ENCODE results near the gene PDE7B. TPM values are rescaled to one million over a fixed set of nuclear protein-coding genes. Genes with fewer than 3 reads are reported as not detected.

PDE7B gene
- total and polyA plus RNA-seq, 2 donors (not counting 1 experiment from before 2014, with no cell fraction given) = 7.9 to 21.5 TPM

DNA sequence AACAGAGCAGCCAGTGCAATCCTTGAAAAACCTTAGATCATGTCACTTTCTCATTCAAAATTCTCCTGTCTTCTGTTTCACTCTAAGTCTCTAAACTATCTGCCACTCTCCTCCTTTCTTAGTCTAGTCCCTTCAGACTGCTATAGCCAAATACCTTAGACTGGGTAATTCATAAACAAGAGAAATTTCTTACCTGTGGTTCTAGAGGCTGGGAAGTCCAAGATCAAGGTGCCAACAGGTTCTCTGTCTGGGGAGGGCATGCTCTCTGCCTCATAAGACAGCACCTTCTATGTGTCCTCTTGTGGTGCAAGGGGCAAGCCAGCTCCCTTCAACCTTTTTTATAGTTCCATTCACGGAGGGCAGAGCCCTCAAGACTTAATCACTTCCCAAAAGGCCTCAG lies 242.3 kb downstream of the PDE7B start:
- H2AFZ ChIP-seq (ENCODE audit: low read length) = no peak overlapping the region
- H4K20me1 ChIP-seq (ENCODE audit: control insufficient read depth, extremely low read depth, insufficient read depth, low read length) = no peaks in the 10 kb centered on the region
- H3K27me3 ChIP-seq (ENCODE audit: control insufficient read depth, insufficient read depth, low read length) = no peaks in the 10 kb centered on the region
- no peaks in the 10 kb centered on the region for H3K36me3 ChIP-seq (ENCODE audit: control insufficient read depth, insufficient read depth, low read length)
- H3K9me3 ChIP-seq (ENCODE audit: control insufficient read depth, insufficient read depth, low read depth, low read length) = no peaks in the 10 kb centered on the region
- TF ChIP-seq EZH2 (IDR thresholded peaks at IDR 0.05; ENCODE audit: low read length, missing control alignments) = no peak
- TF ChIP-seq, protein P1, sequence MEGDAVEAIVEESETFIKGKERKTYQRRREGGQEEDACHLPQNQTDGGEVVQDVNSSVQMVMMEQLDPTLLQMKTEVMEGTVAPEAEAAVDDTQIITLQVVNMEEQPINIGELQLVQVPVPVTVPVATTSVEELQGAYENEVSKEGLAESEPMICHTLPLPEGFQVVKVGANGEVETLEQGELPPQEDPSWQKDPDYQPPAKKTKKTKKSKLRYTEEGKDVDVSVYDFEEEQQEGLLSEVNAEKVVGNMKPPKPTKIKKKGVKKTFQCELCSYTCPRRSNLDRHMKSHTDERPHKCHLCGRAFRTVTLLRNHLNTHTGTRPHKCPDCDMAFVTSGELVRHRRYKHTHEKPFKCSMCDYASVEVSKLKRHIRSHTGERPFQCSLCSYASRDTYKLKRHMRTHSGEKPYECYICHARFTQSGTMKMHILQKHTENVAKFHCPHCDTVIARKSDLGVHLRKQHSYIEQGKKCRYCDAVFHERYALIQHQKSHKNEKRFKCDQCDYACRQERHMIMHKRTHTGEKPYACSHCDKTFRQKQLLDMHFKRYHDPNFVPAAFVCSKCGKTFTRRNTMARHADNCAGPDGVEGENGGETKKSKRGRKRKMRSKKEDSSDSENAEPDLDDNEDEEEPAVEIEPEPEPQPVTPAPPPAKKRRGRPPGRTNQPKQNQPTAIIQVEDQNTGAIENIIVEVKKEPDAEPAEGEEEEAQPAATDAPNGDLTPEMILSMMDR (conservative IDR thresholded peaks at IDR 0.05 in 1 of 2, IDR thresholded peaks at IDR 0.05 in 1 of 2; ENCODE audit: low read depth in 1 of 2, low read length in 2 of 2) = no peak
- H3K4me1 ChIP-seq (ENCODE audit: control insufficient read depth, extremely low read depth, insufficient read depth, low read length) = no peaks in the 10 kb centered on the region
- H3K4me3 ChIP-seq (replicated peaks in 1 of 4; ENCODE audit: control extremely low read depth in 1 of 4, insufficient read depth in 1 of 4, low read depth in 3 of 4, low read length in 4 of 4) = no peak overlapping the region
- H3K79me2 ChIP-seq (ENCODE audit: control insufficient read depth, insufficient read depth, low read length) = no peaks in the 10 kb centered on the region
- no peak overlapping the region for H3K27ac ChIP-seq (ENCODE audit: insufficient read depth, low read length)
- DNase-seq (ENCODE audit: low read depth in 2 of 2) = no peak
- H3K4me2 ChIP-seq (ENCODE audit: extremely low read depth, insufficient read depth, low read length) = no peak overlapping the region
- no peak overlapping the region for H3K9ac ChIP-seq (ENCODE audit: insufficient read depth, low read length)

DNA sequence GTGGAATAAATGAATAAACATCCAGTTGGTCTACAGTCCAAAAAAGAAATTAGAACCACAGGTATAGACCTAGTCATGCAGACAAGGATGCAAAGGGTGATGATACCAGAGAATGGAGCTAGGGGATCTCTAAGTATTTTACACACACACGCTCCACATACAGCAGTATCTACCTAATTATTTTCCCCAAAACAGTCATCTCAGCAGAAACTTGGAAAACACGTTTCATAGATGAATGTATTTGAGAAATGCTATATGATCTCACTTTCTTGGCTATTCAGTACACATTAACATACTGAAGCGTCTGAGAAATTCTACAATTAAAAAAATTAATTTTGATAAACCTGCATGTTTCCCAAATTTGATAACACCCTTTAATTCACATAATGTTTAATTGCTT lies 243.3 kb downstream of the PDE7B start:
- H2AFZ ChIP-seq (ENCODE audit: low read length) = no peak overlapping the region
- H3K9me3 ChIP-seq (ENCODE audit: control insufficient read depth, insufficient read depth, low read depth, low read length) = no peaks in the 10 kb centered on the region
- H3K27ac ChIP-seq (ENCODE audit: insufficient read depth, low read length) = no peak overlapping the region
- DNase-seq (ENCODE audit: low read depth in 2 of 2) = no peak
- no peak overlapping the region for H3K4me3 ChIP-seq (replicated peaks in 1 of 4; ENCODE audit: control extremely low read depth in 1 of 4, insufficient read depth in 1 of 4, low read depth in 3 of 4, low read length in 4 of 4)
- H3K79me2 ChIP-seq (ENCODE audit: control insufficient read depth, insufficient read depth, low read length) = no peaks in the 10 kb centered on the region
- H3K36me3 ChIP-seq (ENCODE audit: control insufficient read depth, insufficient read depth, low read length) = no peaks in the 10 kb centered on the region
- no peaks in the 10 kb centered on the region for H3K27me3 ChIP-seq (ENCODE audit: control insufficient read depth, insufficient read depth, low read length)
- no peaks in the 10 kb centered on the region for H4K20me1 ChIP-seq (ENCODE audit: control insufficient read depth, extremely low read depth, insufficient read depth, low read length)
- no peaks in the 10 kb centered on the region for H3K4me1 ChIP-seq (ENCODE audit: control insufficient read depth, extremely low read depth, insufficient read depth, low read length)
- H3K9ac ChIP-seq (ENCODE audit: insufficient read depth, low read length) = no peak overlapping the region
- H3K4me2 ChIP-seq (ENCODE audit: extremely low read depth, insufficient read depth, low read length) = no peak overlapping the region
- TF ChIP-seq, protein P1 (conservative IDR thresholded peaks at IDR 0.05 in 1 of 2, IDR thresholded peaks at IDR 0.05 in 1 of 2; ENCODE audit: low read depth in 1 of 2, low read length in 2 of 2) = no peak
- no peak for TF ChIP-seq EZH2 (IDR thresholded peaks at IDR 0.05; ENCODE audit: low read length, missing control alignments)

DNA sequence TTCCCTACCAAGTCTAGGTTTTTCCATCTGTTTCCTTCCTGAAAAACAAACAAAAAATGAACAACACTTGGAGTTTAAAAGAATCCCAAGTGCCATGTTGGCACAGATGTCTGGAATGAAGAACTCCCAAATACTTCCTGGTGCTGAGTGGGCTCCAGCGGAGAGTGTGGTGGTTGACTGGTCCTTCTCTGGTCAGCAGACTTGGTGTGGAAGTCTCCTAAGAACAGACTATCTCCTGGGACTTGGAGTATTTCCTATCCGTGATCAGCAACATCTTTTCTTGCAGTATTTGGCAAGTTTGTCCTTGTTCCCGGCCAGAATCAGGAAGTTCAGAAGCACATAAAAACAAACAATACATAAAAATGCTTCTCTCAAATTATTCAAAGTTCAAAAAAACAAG lies 244.5 kb downstream of the PDE7B start:
- Histone ChIP-seq H3K79me2 (ENCODE audit: control insufficient read depth, insufficient read depth, low read length) (no peaks in the 10 kb centered on the region), H4K20me1 (ENCODE audit: control insufficient read depth, extremely low read depth, insufficient read depth, low read length) (no peaks in the 10 kb centered on the region), H3K4me2 (ENCODE audit: extremely low read depth, insufficient read depth, low read length) (no peak overlapping the region), H3K9ac (ENCODE audit: insufficient read depth, low read length) (no peak overlapping the region), H3K4me3 (replicated peaks in 1 of 4; ENCODE audit: control extremely low read depth in 1 of 4, insufficient read depth in 1 of 4, low read depth in 3 of 4, low read length in 4 of 4) (no peak overlapping the region), H3K9me3 (ENCODE audit: control insufficient read depth, insufficient read depth, low read depth, low read length) (no peaks in the 10 kb centered on the region), H3K27ac (ENCODE audit: insufficient read depth, low read length) (no peak overlapping the region), H3K36me3 (ENCODE audit: control insufficient read depth, insufficient read depth, low read length) (no peaks in the 10 kb centered on the region), H2AFZ (ENCODE audit: low read length) (no peak overlapping the region), H3K27me3 (ENCODE audit: control insufficient read depth, insufficient read depth, low read length) (no peaks in the 10 kb centered on the region), H3K4me1 (ENCODE audit: control insufficient read depth, extremely low read depth, insufficient read depth, low read length) (no peaks in the 10 kb centered on the region)
- no peak for TF ChIP-seq EZH2 (IDR thresholded peaks at IDR 0.05; ENCODE audit: low read length, missing control alignments)
- TF ChIP-seq, protein P1 (conservative IDR thresholded peaks at IDR 0.05 in 1 of 2, IDR thresholded peaks at IDR 0.05 in 1 of 2; ENCODE audit: low read depth in 1 of 2, low read length in 2 of 2) = no peak
- no peak for DNase-seq (ENCODE audit: low read depth in 2 of 2)

Data from fibroblast of lung (primary cell).